Measurements from ENCODE around the gene MBD4. TPM values are rescaled to one million over a fixed set of nuclear protein-coding genes. Genes with fewer than 3 reads are reported as not detected.

Gene MBD4
- total RNA-seq, 1 experiment from 2014 or later = 36.9 TPM

DNA sequence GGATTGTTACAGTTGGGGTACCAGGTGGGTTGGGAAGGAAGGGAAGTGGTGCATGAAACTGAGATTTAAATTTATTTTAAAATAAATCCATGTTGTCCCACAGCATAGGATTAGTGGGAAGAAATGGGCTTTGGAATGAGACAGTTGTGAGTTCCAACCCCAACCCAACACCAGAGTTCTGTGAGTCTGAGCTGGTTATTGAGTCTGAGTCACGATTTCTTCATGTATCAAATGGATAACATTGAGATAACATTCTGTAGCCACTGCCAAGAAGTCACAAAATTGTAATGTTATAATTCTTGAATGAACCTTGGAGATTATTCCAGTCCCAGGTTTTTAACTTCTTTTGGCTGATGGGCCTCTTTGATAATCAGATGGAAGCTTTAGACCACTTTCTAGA is 14.0 kb upstream of the MBD4 start:
- Mint-ChIP-seq H3K4me3 (no peak overlapping the region), H3K27me3 (ENCODE audit: low read depth) (no peaks in the 10 kb centered on the region), H3K36me3 (peaks cover 12% of the 10 kb centered on the region; the same call in 1 of the 2 replicates), H3K27ac (no peak overlapping the region), H3K9me3 (no peaks in the 10 kb centered on the region), H3K4me1 (peaks cover 18% of the 10 kb centered on the region)
- CTCF ChIA-PET = interaction anchor here (1.4 kb wide), 1 partner anchor 36 kb away, joined by 3 read pairs; no protein-coding TSS in a partner anchor
- ATAC-seq = no peak
- no peak for DNase-seq (ENCODE audit: low spot score)
- POLR2A ChIA-PET = no interaction called here
- TF ChIP-seq EMX1 (CRISPR knock-in tag; IDR thresholded peaks at IDR 0.05) = no peak
- TF ChIP-seq NR1H2 (CRISPR knock-in tag; IDR thresholded peaks at IDR 0.05) = no peak
- no peak for TF ChIP-seq CBFB (CRISPR knock-in tag; IDR thresholded peaks at IDR 0.05; ENCODE audit: low read depth)
- no peak for TF ChIP-seq ZNF396 (CRISPR knock-in tag; IDR thresholded peaks at IDR 0.05; ENCODE audit: borderline replicate concordance)
- TF ChIP-seq ZSCAN18 (CRISPR knock-in tag; IDR thresholded peaks at IDR 0.05) = no peak
- no peak for TF ChIP-seq JAZF1 (CRISPR knock-in tag; IDR thresholded peaks at IDR 0.05)
- TF ChIP-seq RELA (CRISPR knock-in tag; IDR thresholded peaks at IDR 0.05; ENCODE audit: borderline replicate concordance) = no peak
- TF ChIP-seq ZNF232 (CRISPR knock-in tag; IDR thresholded peaks at IDR 0.05) = no peak
- TF ChIP-seq FOXP1 (CRISPR knock-in tag; IDR thresholded peaks at IDR 0.05; ENCODE audit: borderline replicate concordance) = no peak
- TF ChIP-seq, protein P1, sequence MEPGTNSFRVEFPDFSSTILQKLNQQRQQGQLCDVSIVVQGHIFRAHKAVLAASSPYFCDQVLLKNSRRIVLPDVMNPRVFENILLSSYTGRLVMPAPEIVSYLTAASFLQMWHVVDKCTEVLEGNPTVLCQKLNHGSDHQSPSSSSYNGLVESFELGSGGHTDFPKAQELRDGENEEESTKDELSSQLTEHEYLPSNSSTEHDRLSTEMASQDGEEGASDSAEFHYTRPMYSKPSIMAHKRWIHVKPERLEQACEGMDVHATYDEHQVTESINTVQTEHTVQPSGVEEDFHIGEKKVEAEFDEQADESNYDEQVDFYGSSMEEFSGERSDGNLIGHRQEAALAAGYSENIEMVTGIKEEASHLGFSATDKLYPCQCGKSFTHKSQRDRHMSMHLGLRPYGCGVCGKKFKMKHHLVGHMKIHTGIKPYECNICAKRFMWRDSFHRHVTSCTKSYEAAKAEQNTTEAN (CRISPR knock-in tag; IDR thresholded peaks at IDR 0.05) = no peak
- no peak for TF ChIP-seq NFYB (CRISPR knock-in tag; conservative IDR thresholded peaks at IDR 0.05; ENCODE audit: low read depth)
- TF ChIP-seq SMAD3 (CRISPR knock-in tag; IDR thresholded peaks at IDR 0.05; ENCODE audit: borderline replicate concordance) = no peak
- TF ChIP-seq ESRRA (CRISPR knock-in tag; IDR thresholded peaks at IDR 0.05; ENCODE audit: borderline replicate concordance) = no peak
- TF ChIP-seq ETV6 (CRISPR knock-in tag; IDR thresholded peaks at IDR 0.05) = no peak
- no peak for TF ChIP-seq E2F4 (CRISPR knock-in tag; IDR thresholded peaks at IDR 0.05; ENCODE audit: borderline replicate concordance, low read depth)
- no peak for TF ChIP-seq ATF2 (CRISPR knock-in tag; IDR thresholded peaks at IDR 0.05; ENCODE audit: borderline replicate concordance, low read depth)
- no peak for TF ChIP-seq AR (CRISPR knock-in tag; IDR thresholded peaks at IDR 0.05)
